ENCODE results near the gene TENM3.

The TENM3 gene

DNA sequence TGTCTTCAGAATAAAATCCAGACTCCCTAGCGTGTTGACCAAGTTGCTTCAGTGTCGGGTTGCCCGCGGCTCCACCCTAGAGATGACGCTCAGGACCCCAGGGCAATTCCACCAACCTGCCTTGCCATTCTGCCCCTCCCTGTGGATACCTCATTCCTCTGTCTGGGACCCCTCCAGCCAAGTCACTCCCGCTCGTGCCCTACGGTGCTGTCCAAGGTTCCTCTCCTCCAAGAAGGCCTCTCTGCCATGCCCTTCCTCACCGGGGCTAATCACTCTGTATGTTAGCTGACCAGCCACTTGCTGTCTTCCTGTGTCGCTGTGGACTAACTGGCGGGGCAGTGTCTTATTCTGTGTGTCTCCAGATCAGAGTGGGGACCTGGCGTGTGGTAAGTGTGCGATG, 46.6 kb downstream of the TENM3 start:
- no peak for ATAC-seq
- no peak for TF ChIP-seq PPARA (CRISPR knock-in tag; IDR thresholded peaks at IDR 0.05; ENCODE audit: borderline replicate concordance)
- TF ChIP-seq, protein P1, sequence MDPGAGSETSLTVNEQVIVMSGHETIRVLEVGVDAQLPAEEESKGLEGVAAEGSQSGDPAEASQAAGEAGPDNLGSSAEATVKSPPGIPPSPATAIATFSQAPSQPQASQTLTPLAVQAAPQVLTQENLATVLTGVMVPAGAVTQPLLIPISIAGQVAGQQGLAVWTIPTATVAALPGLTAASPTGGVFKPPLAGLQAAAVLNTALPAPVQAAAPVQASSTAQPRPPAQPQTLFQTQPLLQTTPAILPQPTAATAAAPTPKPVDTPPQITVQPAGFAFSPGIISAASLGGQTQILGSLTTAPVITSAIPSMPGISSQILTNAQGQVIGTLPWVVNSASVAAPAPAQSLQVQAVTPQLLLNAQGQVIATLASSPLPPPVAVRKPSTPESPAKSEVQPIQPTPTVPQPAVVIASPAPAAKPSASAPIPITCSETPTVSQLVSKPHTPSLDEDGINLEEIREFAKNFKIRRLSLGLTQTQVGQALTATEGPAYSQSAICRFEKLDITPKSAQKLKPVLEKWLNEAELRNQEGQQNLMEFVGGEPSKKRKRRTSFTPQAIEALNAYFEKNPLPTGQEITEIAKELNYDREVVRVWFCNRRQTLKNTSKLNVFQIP (CRISPR knock-in tag; IDR thresholded peaks at IDR 0.05; ENCODE audit: borderline replicate concordance, low read depth): no peak
- no peak for TF ChIP-seq ZNF70 (CRISPR knock-in tag; IDR thresholded peaks at IDR 0.05)
- TF ChIP-seq TCF4 (CRISPR knock-in tag; IDR thresholded peaks at IDR 0.05; ENCODE audit: borderline replicate concordance): no peak
- TF ChIP-seq, protein P2, sequence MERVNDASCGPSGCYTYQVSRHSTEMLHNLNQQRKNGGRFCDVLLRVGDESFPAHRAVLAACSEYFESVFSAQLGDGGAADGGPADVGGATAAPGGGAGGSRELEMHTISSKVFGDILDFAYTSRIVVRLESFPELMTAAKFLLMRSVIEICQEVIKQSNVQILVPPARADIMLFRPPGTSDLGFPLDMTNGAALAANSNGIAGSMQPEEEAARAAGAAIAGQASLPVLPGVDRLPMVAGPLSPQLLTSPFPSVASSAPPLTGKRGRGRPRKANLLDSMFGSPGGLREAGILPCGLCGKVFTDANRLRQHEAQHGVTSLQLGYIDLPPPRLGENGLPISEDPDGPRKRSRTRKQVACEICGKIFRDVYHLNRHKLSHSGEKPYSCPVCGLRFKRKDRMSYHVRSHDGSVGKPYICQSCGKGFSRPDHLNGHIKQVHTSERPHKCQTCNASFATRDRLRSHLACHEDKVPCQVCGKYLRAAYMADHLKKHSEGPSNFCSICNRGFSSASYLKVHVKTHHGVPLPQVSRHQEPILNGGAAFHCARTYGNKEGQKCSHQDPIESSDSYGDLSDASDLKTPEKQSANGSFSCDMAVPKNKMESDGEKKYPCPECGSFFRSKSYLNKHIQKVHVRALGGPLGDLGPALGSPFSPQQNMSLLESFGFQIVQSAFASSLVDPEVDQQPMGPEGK (CRISPR knock-in tag; IDR thresholded peaks at IDR 0.05; ENCODE audit: borderline replicate concordance): no peak

DNA sequence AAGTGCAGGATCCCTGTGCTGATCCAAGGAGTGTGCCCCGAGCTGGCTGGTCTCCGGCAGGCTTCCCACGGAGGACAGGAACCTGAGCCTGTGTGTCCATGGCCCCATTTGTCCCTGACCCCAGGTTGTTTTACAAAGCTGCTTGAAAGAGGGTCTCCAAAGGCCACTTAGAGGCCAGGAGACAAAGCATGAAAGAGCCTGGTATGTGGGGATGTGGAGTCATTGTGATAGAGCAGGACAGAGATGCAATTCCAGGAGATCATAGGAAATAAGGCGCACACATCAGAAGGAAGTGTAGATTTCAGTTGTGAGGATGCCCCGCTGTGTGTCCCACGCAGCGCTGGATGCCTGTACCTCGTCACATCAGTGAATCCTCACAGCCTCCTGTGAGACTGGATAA, 48.0 kb downstream of the TENM3 start:
- no peak for ATAC-seq
- TF ChIP-seq ESRRG (CRISPR knock-in tag; IDR thresholded peaks at IDR 0.05): no peak

DNA sequence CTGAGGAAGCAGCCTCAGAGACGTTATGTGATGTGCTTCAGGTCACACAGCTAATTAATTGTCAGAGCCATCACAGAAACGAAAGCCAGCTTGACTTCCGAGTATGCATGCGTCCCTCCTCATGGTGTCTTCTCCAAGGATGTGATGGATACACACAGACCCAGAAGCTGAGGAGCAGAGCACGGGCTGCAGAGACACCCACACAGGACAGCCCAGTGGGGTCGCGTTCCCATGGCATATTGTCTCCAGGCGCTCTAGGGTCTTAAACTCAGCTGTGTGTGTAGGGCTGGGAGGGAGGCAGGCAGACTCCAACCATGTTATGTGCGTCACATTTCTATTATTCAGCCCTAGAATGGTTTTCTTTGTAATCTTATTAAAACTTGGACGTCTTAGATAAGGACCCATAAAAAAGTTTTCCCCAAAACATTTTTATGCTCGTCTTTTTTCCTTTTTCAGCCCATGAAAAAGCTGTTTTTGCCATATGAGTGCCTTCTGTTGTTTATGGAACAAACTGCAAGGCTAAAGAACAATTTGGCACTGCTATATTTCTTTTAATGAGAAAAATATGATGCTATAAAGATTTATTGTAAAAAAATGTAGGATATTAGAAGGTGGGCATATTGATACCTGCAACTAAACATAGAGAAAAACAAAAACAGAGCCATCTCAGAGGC, 48.5 kb downstream of the TENM3 start:
- ATAC-seq: no peak
- no peak for TF ChIP-seq OSR1 (CRISPR knock-in tag; IDR thresholded peaks at IDR 0.05)

DNA sequence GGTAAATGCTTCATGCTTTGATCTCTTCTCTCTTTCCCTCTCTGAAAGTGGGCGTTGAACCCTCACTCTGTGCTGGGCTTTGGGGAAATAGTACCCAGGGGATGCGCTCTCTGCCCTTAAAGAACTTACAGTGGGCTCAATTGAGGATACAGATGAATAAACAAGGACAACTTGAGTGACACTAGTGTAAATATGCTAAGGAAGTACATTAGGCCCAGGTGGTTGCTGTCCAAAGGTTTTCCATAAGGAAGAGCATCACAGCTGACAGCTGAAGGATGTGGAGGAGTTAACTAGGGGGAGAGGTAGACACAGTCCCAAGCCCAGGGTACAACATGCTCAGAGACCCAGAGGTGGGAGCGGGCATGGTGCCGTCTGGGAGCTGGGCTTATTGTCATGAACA, 49.4 kb downstream of the TENM3 start:
- TF ChIP-seq, protein P3, sequence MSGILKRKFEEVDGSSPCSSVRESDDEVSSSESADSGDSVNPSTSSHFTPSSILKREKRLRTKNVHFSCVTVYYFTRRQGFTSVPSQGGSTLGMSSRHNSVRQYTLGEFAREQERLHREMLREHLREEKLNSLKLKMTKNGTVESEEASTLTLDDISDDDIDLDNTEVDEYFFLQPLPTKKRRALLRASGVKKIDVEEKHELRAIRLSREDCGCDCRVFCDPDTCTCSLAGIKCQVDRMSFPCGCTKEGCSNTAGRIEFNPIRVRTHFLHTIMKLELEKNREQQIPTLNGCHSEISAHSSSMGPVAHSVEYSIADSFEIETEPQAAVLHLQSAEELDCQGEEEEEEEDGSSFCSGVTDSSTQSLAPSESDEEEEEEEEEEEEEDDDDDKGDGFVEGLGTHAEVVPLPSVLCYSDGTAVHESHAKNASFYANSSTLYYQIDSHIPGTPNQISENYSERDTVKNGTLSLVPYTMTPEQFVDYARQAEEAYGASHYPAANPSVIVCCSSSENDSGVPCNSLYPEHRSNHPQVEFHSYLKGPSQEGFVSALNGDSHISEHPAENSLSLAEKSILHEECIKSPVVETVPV (CRISPR knock-in tag; IDR thresholded peaks at IDR 0.05): no peak
- TF ChIP-seq GLIS3 (CRISPR knock-in tag; IDR thresholded peaks at IDR 0.05): no peak
- TF ChIP-seq OSR1 (CRISPR knock-in tag; IDR thresholded peaks at IDR 0.05): no peak
- ATAC-seq: no peak

DNA sequence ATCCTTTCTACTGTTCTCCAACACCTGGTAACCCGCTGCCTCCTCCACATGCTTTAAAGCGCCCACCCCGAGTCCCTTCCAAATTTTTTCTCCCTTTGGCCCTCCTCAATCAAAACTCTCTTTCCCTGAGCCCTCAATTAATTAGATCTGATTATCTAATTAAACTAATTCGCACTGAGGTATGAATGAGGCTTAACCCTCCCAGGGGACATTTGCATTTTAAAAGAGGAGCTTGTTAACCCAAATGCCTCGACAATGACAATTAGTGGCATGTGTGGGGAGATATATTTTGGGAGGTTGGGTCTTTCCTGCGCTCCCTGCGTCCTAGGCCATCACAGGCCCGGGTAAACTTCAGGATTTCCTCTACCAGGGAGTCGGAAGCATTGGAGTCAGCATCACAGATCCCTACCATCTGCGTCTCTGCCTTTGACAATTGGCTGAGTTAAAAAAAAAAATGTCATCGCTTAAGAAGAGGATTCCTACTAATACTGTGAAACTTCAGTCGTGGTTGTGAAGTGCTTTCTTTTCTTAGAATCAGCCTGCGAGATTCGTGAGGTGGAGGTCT, 50.6 kb downstream of the TENM3 start:
- ATAC-seq: no peak
- no peak for TF ChIP-seq SNAI2 (CRISPR knock-in tag; IDR thresholded peaks at IDR 0.05)
- no peak for TF ChIP-seq PPARA (CRISPR knock-in tag; IDR thresholded peaks at IDR 0.05; ENCODE audit: borderline replicate concordance)
- TF ChIP-seq, protein P4, sequence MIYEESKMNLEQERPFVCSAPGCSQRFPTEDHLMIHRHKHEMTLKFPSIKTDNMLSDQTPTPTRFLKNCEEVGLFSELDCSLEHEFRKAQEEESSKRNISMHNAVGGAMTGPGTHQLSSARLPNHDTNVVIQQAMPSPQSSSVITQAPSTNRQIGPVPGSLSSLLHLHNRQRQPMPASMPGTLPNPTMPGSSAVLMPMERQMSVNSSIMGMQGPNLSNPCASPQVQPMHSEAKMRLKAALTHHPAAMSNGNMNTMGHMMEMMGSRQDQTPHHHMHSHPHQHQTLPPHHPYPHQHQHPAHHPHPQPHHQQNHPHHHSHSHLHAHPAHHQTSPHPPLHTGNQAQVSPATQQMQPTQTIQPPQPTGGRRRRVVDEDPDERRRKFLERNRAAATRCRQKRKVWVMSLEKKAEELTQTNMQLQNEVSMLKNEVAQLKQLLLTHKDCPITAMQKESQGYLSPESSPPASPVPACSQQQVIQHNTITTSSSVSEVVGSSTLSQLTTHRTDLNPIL (CRISPR knock-in tag; IDR thresholded peaks at IDR 0.05; ENCODE audit: low read depth): no peak
- TF ChIP-seq RARB (CRISPR knock-in tag; IDR thresholded peaks at IDR 0.05): no peak
- TF ChIP-seq CSDC2 (CRISPR knock-in tag; IDR thresholded peaks at IDR 0.05): no peak
- TF ChIP-seq, protein P2 (CRISPR knock-in tag; IDR thresholded peaks at IDR 0.05; ENCODE audit: borderline replicate concordance): no peak
- TF ChIP-seq ESRRG (CRISPR knock-in tag; IDR thresholded peaks at IDR 0.05): no peak
- TF ChIP-seq ZFP30 (CRISPR knock-in tag; IDR thresholded peaks at IDR 0.05): no peak
- no peak for TF ChIP-seq ZC3H10 (CRISPR knock-in tag; IDR thresholded peaks at IDR 0.05)
- TF ChIP-seq ZNF565 (CRISPR knock-in tag; conservative IDR thresholded peaks at IDR 0.05; ENCODE audit: low read depth): no peak
- no peak for TF ChIP-seq TCF4 (CRISPR knock-in tag; IDR thresholded peaks at IDR 0.05; ENCODE audit: borderline replicate concordance)
